Motor neuron (in vitro differentiated cells): ENCODE measurements around the gene ZNF536. TPM values are rescaled to one million over a fixed set of nuclear protein-coding genes. Genes with fewer than 3 reads are reported as not detected.
A peak's percentile ranks its signal among the peaks of the same experiment; 100 is the strongest.

ENCODE experiments used
- ATAC-seq, 8 experiments: fragments of 200-7000 bp; cut with Tn5 transposase; replicated peaks in 6 of 8; 2 replicates each; pipeline ENCODE4 v1.8.0; 2021; ENCODE audit warnings: mild to moderate bottlenecking in 8 of 8, moderate library complexity in 8 of 8
- H3K27ac ChIP-seq, 2 donors: fragments of 250-450 bp; sonication (Bioruptor Pico); 2 replicates each; pipeline ENCODE4 v1.9.0; 2021; ENCODE audit warnings: antibody characterized with exemption in 2 of 2, mild to moderate bottlenecking in 2 of 2, moderate library complexity in 1 of 2
- H3K4me1 ChIP-seq, 2 donors: fragments of 250-450 bp; sonication (Bioruptor Pico); replicated peaks in 1 of 2; 2 replicates each; pipeline ENCODE4 v1.6.1; 2021; ENCODE audit warnings: antibody characterized with exemption in 2 of 2, mild to moderate bottlenecking in 2 of 2, moderate library complexity in 1 of 2
- H3K4me3 ChIP-seq, 5 donors: fragments of 250-450 bp; sonication (Bioruptor Pico); 2 replicates each; pipeline ENCODE4 v1.9.0; 2021; ENCODE audit warnings: antibody characterized with exemption in 5 of 5, mild to moderate bottlenecking in 5 of 5, moderate library complexity in 4 of 5
- WGBS, 10 experiments: fragments of 450-650 bp; shearing (Covaris generic); methylation state at CpG; one replicate each; pipeline ENCODE4 v1.0.0; 2022; 5-methylcytosine and 5-hydroxymethylcytosine counted together
- in situ Hi-C, 9 experiments: fragments of 400-800 bp; cut with MboI; loops; one replicate each; pipeline ENCODE4 v1.15.0; 2021; ENCODE audit warnings: low sequenced_read_pairs in 9 of 9, low pct_unique_long_range_greater_than_20kb in 2 of 9; ENCODE audit not compliant: unreplicated experiment in 9 of 9
- total RNA-seq, 8 experiments: library from RNA; unstranded; fragments of 300-600 nt; gene quantifications; 2 replicates each; pipeline versions ENCODE4 v1.2.3 to v1.2.4, GENCODE V29; 2022

Gene ZNF536
- total RNA-seq, 8 experiments from 2014 or later, result 10.0 to 37.2 (median 25.4) TPM

DNA sequence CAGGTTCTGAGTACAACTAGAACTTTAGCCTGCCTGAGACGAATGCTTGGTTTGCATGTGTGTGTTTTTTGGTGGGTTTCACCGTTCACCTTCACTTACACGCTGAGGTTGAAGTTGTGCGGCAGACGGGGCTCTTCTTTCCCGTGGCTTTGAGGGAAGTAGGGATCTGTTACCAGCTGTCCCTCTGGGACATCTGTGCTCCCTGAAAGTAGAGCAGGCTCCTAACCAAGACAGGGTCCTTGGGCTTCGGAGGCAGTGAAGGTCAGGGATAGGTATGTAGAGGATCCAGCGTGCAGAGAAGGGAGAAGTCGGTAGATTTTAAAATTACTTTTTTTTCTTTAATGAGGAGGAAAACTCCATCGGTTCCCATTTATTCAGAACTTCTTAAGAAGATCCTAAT lies 48.7 kb downstream of the ZNF536 start:
- 40 to 97% (median 90%) methylated on average over 1 to 9 of the region's 10 CpGs; no CpG with 5 or more reads in 2 of the 10 experiments for WGBS, 10 experiments
- no peak for ATAC-seq
- no peak overlapping the region for H3K4me3 ChIP-seq
- in situ Hi-C loops, result loop anchor here in 1 of 9 experiments (25.0 kb wide), 1 partner anchor 359 kb away; no protein-coding TSS in a partner anchor
- H3K4me1 ChIP-seq, result peaks cover 2 to 23% of the 10 kb centered on the region in 2 donors
- no peak overlapping the region for H3K27ac ChIP-seq

DNA sequence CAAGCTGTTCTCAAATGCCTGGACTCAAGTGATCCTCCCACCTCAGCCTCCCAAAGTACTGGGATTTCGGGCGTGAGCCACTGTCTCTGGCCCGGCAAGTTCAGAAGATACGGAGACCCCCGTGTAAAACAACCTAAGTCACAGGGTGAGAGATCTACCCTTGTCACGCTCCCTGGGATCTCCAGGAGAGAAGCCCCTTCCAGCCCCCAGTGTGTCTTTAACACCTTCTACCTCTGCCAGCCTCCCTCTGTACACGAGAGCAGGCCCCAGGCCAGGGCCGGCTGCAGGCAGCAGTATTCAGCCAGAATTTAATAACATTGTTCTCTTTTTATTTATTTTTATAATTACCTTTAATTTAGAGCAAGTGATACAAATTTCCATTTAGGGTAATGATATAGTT lies 49.4 kb downstream of the ZNF536 start:
- no peak overlapping the region for H3K4me3 ChIP-seq
- peaks cover 3 to 30% of the 10 kb centered on the region in 2 donors for H3K4me1 ChIP-seq
- no peak for ATAC-seq
- WGBS, 10 experiments, result 15 to 100% (median 83%) methylated on average over 1 to 8 of the region's 8 CpGs; no CpG with 5 or more reads in 1 of the 10 experiments
- in situ Hi-C loops, result loop anchor here in 1 of 9 experiments (25.0 kb wide), 1 partner anchor 359 kb away; no protein-coding TSS in a partner anchor
- H3K27ac ChIP-seq, result no peak overlapping the region

DNA sequence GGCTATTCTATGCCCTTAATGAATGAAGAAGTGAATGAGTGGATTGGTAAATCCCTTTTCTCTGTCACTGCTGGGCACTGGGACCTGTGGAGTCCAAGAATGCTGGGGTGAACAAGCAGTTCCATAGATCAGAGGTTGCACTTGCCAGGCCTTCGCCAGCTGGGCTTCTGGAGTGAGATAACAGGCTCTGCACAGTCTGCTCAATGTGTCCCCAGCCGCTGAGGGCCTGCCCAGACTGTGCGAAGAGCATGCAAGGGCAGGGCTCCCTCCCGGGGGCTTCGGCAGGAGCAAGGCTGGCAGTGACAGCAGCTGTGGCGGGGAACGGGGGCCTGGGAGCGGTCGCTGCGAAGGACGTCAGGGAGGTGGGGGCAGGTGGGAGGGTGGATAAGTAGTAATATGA lies 51.3 kb downstream of the ZNF536 start:
- peak in 1 of 8 experiments; percentile 14 for ATAC-seq
- peaks cover 3 to 35% of the 10 kb centered on the region in 2 donors for H3K4me1 ChIP-seq
- in situ Hi-C loops, result loop anchor here in 1 of 9 experiments (25.0 kb wide), 1 partner anchor 361 kb away; no protein-coding TSS in a partner anchor
- no peak overlapping the region for H3K4me3 ChIP-seq
- WGBS, 10 experiments, result 60% methylated on average over 1 of the region's 11 CpGs; no CpG with 5 or more reads in 9 of the 10 experiments
- H3K27ac ChIP-seq, result no peak overlapping the region

DNA sequence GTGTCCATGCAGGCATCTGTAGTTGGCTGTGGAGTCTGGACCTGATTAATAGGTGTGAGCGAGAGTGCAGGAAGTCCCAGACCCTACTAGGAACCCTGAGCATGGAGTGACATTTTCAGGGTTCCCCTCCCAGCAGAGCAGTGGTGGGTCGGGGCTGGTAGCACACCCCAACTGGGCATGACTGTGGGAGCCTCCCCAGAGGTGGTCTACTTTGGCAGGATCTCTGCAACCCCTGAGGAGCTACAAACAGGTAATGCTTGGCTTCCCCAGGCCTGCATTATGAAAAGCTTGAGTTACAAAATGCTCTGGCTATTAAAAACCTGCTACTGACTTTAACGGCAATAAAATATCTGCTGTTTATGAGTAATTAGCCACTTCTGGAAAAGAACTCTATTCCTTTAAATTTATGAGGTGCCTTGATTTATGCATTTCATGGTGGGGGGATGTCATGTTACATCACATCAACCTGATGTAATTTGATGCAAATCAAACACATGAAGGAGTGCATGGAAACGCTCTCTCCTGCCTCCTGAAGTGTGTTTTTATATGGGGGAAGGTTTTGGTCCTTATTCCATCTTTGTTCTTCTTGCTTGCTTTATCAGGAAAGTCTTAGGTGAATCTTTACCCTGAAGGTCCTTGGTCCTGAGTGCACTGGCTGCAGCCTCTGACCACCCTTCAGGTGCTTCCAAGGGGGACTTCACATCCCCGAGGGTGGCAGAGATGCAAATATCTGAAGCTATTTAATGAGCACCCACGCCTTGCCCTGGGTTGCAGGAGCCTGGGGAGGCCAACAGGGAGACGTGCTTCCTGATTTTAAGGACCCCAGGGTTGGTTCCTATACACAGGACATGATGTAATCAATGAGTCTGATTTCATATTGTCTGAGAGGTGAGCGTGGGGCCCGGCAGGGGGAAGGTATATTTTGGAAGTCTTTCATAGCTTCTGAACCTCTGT lies 54.0 kb downstream of the ZNF536 start:
- ATAC-seq, result peak in 5 of 8 experiments; percentile 72 to 85 (median 79)
- H3K27ac ChIP-seq, result peak overlapping the region; percentile 56 to 89
- WGBS, 10 experiments, result 25 to 93% (median 67%) methylated on average over 1 to 3 of the region's 9 CpGs; no CpG with 5 or more reads in 1 of the 10 experiments
- in situ Hi-C loops, result no loop called here
- H3K4me1 ChIP-seq, result peaks cover 3 to 28% of the 10 kb centered on the region in 2 donors
- H3K4me3 ChIP-seq, result no peak overlapping the region

DNA sequence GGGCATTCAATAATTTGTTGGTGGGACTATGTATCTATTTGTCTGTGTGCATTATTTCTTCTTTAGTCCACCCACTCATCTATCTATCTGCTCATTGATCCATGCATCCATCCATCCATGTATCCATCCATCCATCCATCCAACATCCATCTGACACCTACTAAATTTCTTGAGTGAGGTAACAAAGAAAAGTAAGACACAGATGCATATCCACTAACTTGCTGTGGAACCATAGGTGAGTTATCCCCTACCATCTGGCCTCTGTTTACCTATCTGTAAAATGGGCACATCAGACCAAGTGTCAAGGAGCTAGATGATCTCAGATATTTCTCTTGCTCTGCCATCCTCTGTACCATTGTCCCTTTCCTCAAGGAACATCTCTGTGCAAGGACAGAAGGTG lies 54.7 kb downstream of the ZNF536 start:
- Histone ChIP-seq H3K4me1 (peaks cover 3 to 32% of the 10 kb centered on the region in 2 donors), H3K27ac (peak overlapping the region in 1 of 2 donors; percentile 89), H3K4me3 (no peak overlapping the region)
- in situ Hi-C loops, result no loop called here
- ATAC-seq, result no peak

GRCh38 chr19:30428092-30428680 lies 56.0 kb downstream of the ZNF536 start:
- Histone ChIP-seq H3K27ac (peak overlapping the region in 1 of 2 donors; percentile 6), H3K4me1 (peaks cover 3 to 32% of the 10 kb centered on the region in 2 donors), H3K4me3 (no peak overlapping the region)
- 33 to 100% (median 69%) methylated on average over 1 to 6 of the region's 6 CpGs; no CpG with 5 or more reads in 2 of the 10 experiments for WGBS, 10 experiments
- in situ Hi-C loops, result no loop called here
- ATAC-seq, result peak in 4 of 8 experiments; percentile 7 to 55 (median 51)

- no peak overlapping the region for H3K27ac ChIP-seq
- in situ Hi-C loops, result no loop called here
Measured at GRCh38 chr19:30428844-30429243, 56.7 kb downstream of the ZNF536 start.

GRCh38 chr19:30430206-30430734 lies 58.1 kb downstream of the ZNF536 start:
- in situ Hi-C loops, result no loop called here
- WGBS, 10 experiments, result 64 to 100% (median 92%) methylated on average over 1 to 5 of the region's 6 CpGs; no CpG with 5 or more reads in 2 of the 10 experiments
- H3K27ac ChIP-seq, result no peak overlapping the region

More at GRCh38 chr19:30428844-30429243, 56.7 kb downstream of the ZNF536 start:
- ATAC-seq, result no peak
- Histone ChIP-seq H3K4me3 (no peak overlapping the region), H3K4me1 (peaks cover 3 to 29% of the 10 kb centered on the region in 2 donors)
- WGBS, 10 experiments, result 60 to 100% (median 75%) methylated on average over 1 to 2 of the region's 3 CpGs; no CpG with 5 or more reads in 5 of the 10 experiments

DNA sequence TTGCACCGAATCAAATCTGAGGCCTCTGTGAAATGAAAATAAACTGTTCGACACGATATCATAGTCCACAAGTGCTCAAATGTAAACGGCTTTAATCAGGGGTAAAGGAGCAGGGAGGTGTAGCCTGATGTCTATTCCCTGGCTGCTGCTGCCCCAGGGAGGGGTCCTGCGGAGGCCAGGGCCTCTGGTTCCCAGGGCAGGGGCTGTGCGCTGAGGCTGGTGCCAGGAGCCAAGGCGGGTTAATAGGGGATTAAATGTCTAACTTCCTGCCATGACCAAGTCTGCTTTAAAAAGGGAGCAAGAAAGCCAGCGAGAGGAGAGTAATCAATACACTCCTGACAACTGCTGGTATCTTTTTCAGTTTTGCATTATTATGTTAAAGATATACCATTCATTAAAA lies 59.4 kb downstream of the ZNF536 start:
- in situ Hi-C loops, result no loop called here
- peaks cover 3 to 19% of the 10 kb centered on the region in 2 donors for H3K4me1 ChIP-seq
- H3K4me3 ChIP-seq, result no peak overlapping the region
- H3K27ac ChIP-seq, result no peak overlapping the region
- WGBS, 10 experiments, result 33 to 88% (median 77%) methylated on average over 3 to 6 of the region's 8 CpGs; no CpG with 5 or more reads in 3 of the 10 experiments
- no peak for ATAC-seq

More at GRCh38 chr19:30430206-30430734, 58.1 kb downstream of the ZNF536 start:
- H3K4me3 ChIP-seq, result no peak overlapping the region
- peaks cover 3 to 28% of the 10 kb centered on the region in 2 donors for H3K4me1 ChIP-seq
- ATAC-seq, result no peak

- 69 to 100% (median 94%) methylated on average over 2 to 4 of the region's 4 CpGs; no CpG with 5 or more reads in 1 of the 10 experiments for WGBS, 10 experiments
- no peak overlapping the region for H3K27ac ChIP-seq
- peaks cover 24 to 27% of the 10 kb centered on the region in 2 donors for H3K4me1 ChIP-seq
- in situ Hi-C loops, result no loop called here
- H3K4me3 ChIP-seq, result no peak overlapping the region
- no peak for ATAC-seq
Measured at GRCh38 chr19:30434797-30435594, 62.8 kb downstream of the ZNF536 start.

- in situ Hi-C loops, result no loop called here
- Histone ChIP-seq H3K4me1 (peaks cover 23 to 24% of the 10 kb centered on the region in 2 donors), H3K4me3 (no peak overlapping the region), H3K27ac (no peak overlapping the region)
- 0 to 61% (median 30%) methylated on average over 1 to 2 of the region's 2 CpGs; no CpG with 5 or more reads in 4 of the 10 experiments for WGBS, 10 experiments
- peak in 2 of 8 experiments; percentile 19 to 22 for ATAC-seq
Measured at GRCh38 chr19:30437869-30438268, 65.7 kb downstream of the ZNF536 start.

DNA sequence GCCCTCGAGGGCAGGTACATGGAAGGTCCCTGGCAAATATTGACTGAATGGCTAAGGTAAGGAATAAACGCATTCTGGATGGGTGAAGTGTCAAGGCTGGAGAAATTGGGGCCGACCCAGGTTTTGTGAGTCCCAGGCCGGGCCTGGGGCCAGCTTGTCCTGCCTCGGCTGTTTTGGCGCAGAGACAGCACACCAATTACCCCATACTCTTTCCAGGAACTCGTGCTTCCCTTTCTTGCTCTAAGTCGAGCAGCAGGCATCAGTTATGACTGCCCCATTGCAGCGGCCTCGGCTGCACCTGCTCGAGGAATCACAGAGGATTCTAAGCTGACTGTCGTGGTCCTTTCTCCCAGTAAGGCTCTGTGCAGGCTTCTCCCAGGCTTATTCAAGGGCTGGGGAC lies 67.1 kb downstream of the ZNF536 start:
- H3K27ac ChIP-seq, result no peak overlapping the region
- no peak overlapping the region for H3K4me3 ChIP-seq
- in situ Hi-C loops, result no loop called here
- H3K4me1 ChIP-seq, result peaks cover 23 to 24% of the 10 kb centered on the region in 2 donors
- no peak for ATAC-seq
- WGBS, 10 experiments, result 37 to 100% (median 87%) methylated on average over 1 to 5 of the region's 12 CpGs; no CpG with 5 or more reads in 4 of the 10 experiments
